DMS153 treated with DMSO at 0.1 percent for 48 hours (cell line): ENCODE measurements around the gene RANBP9.
A peak's percentile ranks its signal among the peaks of the same experiment; 100 is the strongest.

ENCODE experiments used
- DNase-seq: peaks from one replicate; lab custom pipeline; 2025; ENCODE audit not compliant: unreplicated experiment; lab: John Stamatoyannopoulos, UW

Gene RANBP9

GRCh38 chr6:13711733-13712598 is at the start of gene RANBP9:
Gene RANBP9, minus strand, starts transcription at chr6:13711835. Its CDS starts 330 bp downstream, at chr6:13711505.
- DNase-seq: peak; percentile 31

- no peak for DNase-seq
Observed at GRCh38 chr6:13760307-13761304, 49.0 kb upstream of the RANBP9 start.

GRCh38 chr6:13759025-13759424 is 47.4 kb upstream of the RANBP9 start:
- DNase-seq: no peak

- no peak for DNase-seq
Observed at GRCh38 chr6:13754644-13755043, 43.0 kb upstream of the RANBP9 start.

GRCh38 chr6:13743736-13744127 is 32.1 kb upstream of the RANBP9 start:
- no peak for DNase-seq

- no peak for DNase-seq
Observed at GRCh38 chr6:13742961-13743735, 31.5 kb upstream of the RANBP9 start.

- DNase-seq: no peak
Observed at GRCh38 chr6:13741365-13741764, 29.7 kb upstream of the RANBP9 start.

- DNase-seq: no peak
Observed at GRCh38 chr6:13735031-13735430, 23.4 kb upstream of the RANBP9 start.

GRCh38 chr6:13733178-13733887 is 21.7 kb upstream of the RANBP9 start:
- DNase-seq: no peak

- no peak for DNase-seq
Observed at GRCh38 chr6:13730704-13731103, 19.1 kb upstream of the RANBP9 start.

- no peak for DNase-seq
Observed at GRCh38 chr6:13729891-13730290, 18.3 kb upstream of the RANBP9 start.

GRCh38 chr6:13725570-13725969 is 13.9 kb upstream of the RANBP9 start:
- DNase-seq: no peak

GRCh38 chr6:13725052-13725451 is 13.4 kb upstream of the RANBP9 start:
- no peak for DNase-seq

- DNase-seq: no peak
Observed at GRCh38 chr6:13724182-13724581, 12.5 kb upstream of the RANBP9 start.

- DNase-seq: no peak
Observed at GRCh38 chr6:13722880-13723279, 11.2 kb upstream of the RANBP9 start.

GRCh38 chr6:13718123-13718458 is 6.5 kb upstream of the RANBP9 start:
- DNase-seq: no peak

- DNase-seq: no peak
Observed at GRCh38 chr6:13716955-13717295, 5.3 kb upstream of the RANBP9 start.

- no peak for DNase-seq
Observed at GRCh38 chr6:13716225-13716954, 4.8 kb upstream of the RANBP9 start.

GRCh38 chr6:13715444-13715883 is 3.8 kb upstream of the RANBP9 start:
- no peak for DNase-seq

- no peak for DNase-seq
Observed at GRCh38 chr6:13712599-13712898, 914 bp upstream of the RANBP9 start.
